Measurements from ENCODE around the gene CENPB. TPM values are rescaled to one million over a fixed set of nuclear protein-coding genes. Genes with fewer than 3 reads are reported as not detected.

Gene CENPB
- total and polyA plus RNA-seq, 4 donors: 4.5 to 32.4 (median 25.4) TPM

DNA sequence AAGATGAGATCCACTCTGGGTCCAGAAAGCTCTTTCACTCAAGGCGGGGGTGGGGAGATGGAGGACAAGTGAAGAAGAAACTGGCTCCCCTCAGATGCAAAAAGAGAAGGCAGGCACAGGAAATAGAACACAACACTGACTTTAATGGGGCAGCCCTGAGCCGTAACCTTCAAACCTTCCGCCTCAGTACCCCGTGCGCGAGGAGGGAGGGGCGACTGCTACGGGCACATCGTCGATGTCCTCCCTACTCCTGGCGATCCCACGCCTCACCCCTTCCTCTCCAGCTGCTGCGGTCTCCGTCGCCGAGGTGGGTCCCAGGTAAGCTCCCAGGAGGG, 9.2 kb downstream of the CENPB start:
- Histone ChIP-seq H3K27ac (ENCODE audit: low read depth in 1 of 2, low read length in 2 of 2) (no peak overlapping the region), H3K9ac (ENCODE audit: low read depth in 1 of 2, low read length in 2 of 2) (no peak overlapping the region), H3K27me3 (ENCODE audit: control insufficient read depth in 4 of 4, insufficient read depth in 4 of 4, low read length in 3 of 4) (no peaks in the 10 kb centered on the region), H3K4me1 (ENCODE audit: control insufficient read depth in 4 of 4, insufficient read depth in 4 of 4, low read length in 3 of 4) (peaks cover 11 to 27% (median 20%) of the 10 kb centered on the region in 4 donors), H3K9me3 (ENCODE audit: control insufficient read depth in 4 of 4, low read length in 3 of 4) (no peaks in the 10 kb centered on the region), H3K36me3 (ENCODE audit: control insufficient read depth in 4 of 4, insufficient read depth in 3 of 4, low read depth in 1 of 4, low read length in 3 of 4) (no peaks in the 10 kb centered on the region), H3K4me3 (ENCODE audit: low read depth in 1 of 3, low read length in 3 of 3) (peak overlapping the region in 1 of 3 donors; percentile 49)
- no peak for DNase-seq (ENCODE audit: low spot score)
- TF ChIP-seq, protein P1, sequence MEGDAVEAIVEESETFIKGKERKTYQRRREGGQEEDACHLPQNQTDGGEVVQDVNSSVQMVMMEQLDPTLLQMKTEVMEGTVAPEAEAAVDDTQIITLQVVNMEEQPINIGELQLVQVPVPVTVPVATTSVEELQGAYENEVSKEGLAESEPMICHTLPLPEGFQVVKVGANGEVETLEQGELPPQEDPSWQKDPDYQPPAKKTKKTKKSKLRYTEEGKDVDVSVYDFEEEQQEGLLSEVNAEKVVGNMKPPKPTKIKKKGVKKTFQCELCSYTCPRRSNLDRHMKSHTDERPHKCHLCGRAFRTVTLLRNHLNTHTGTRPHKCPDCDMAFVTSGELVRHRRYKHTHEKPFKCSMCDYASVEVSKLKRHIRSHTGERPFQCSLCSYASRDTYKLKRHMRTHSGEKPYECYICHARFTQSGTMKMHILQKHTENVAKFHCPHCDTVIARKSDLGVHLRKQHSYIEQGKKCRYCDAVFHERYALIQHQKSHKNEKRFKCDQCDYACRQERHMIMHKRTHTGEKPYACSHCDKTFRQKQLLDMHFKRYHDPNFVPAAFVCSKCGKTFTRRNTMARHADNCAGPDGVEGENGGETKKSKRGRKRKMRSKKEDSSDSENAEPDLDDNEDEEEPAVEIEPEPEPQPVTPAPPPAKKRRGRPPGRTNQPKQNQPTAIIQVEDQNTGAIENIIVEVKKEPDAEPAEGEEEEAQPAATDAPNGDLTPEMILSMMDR (IDR thresholded peaks at IDR 0.05; ENCODE audit: low read depth, low read length, missing input control): no peak
- TF ChIP-seq FOXA1 (IDR thresholded peaks at IDR 0.05) (no peak), EGR1 (IDR thresholded peaks at IDR 0.05; ENCODE audit: low read depth in 2 of 2) (no peak), SP1 (IDR thresholded peaks at IDR 0.05) (no peak), JUND (IDR thresholded peaks at IDR 0.05) (no peak), HNF4A (conservative IDR thresholded peaks at IDR 0.05) (no peak), RAD21 (IDR thresholded peaks at IDR 0.05) (no peak), RXRA (IDR thresholded peaks at IDR 0.05) (no peak), TAF1 (conservative IDR thresholded peaks at IDR 0.05) (no peak)
- TF ChIP-seq, protein P2, sequence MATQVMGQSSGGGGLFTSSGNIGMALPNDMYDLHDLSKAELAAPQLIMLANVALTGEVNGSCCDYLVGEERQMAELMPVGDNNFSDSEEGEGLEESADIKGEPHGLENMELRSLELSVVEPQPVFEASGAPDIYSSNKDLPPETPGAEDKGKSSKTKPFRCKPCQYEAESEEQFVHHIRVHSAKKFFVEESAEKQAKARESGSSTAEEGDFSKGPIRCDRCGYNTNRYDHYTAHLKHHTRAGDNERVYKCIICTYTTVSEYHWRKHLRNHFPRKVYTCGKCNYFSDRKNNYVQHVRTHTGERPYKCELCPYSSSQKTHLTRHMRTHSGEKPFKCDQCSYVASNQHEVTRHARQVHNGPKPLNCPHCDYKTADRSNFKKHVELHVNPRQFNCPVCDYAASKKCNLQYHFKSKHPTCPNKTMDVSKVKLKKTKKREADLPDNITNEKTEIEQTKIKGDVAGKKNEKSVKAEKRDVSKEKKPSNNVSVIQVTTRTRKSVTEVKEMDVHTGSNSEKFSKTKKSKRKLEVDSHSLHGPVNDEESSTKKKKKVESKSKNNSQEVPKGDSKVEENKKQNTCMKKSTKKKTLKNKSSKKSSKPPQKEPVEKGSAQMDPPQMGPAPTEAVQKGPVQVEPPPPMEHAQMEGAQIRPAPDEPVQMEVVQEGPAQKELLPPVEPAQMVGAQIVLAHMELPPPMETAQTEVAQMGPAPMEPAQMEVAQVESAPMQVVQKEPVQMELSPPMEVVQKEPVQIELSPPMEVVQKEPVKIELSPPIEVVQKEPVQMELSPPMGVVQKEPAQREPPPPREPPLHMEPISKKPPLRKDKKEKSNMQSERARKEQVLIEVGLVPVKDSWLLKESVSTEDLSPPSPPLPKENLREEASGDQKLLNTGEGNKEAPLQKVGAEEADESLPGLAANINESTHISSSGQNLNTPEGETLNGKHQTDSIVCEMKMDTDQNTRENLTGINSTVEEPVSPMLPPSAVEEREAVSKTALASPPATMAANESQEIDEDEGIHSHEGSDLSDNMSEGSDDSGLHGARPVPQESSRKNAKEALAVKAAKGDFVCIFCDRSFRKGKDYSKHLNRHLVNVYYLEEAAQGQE (IDR thresholded peaks at IDR 0.05): no peak
- TF ChIP-seq, protein P3, sequence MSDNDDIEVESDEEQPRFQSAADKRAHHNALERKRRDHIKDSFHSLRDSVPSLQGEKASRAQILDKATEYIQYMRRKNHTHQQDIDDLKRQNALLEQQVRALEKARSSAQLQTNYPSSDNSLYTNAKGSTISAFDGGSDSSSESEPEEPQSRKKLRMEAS (IDR thresholded peaks at IDR 0.05): no peak
- WGBS: 17% methylated on average over 16 of the region's 16 CpGs

DNA sequence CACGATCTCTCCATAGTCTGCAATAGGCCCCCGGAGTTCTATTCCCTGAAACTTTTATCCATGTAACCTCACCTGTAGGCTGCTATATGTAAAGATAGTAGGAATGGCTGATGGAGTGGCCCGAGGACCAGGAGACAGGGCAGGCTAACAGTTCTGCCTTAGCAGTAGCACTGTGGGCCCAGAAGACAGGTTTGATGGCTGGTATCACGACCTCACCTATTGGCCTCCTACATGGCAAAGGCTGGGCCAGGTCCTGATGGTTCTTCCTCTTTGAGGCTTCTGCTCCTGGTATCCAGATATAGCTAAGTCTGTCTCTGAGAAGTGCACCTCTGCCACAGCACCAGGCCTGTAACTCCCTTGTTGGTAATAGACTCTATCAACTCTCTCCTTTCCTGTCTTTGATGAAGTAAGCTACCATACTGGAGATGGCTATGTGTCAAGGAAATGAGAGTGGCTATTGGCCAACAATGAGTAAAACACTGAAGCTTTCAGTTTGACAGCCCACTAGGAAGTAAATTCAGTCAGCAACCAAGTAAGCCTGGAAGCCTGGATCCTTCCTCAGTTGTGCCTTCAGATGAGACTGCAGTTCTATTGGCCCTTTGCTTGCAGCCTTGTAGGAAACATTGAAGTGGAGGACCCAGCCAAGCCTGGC, 11.0 kb downstream of the CENPB start:
- 88% methylated on average over 4 of the region's 4 CpGs for WGBS
- no peak for DNase-seq (ENCODE audit: low spot score)
- Histone ChIP-seq H3K27ac (ENCODE audit: low read depth in 1 of 2, low read length in 2 of 2) (no peak overlapping the region), H3K36me3 (ENCODE audit: control insufficient read depth in 4 of 4, insufficient read depth in 3 of 4, low read depth in 1 of 4, low read length in 3 of 4) (no peaks in the 10 kb centered on the region), H3K9ac (ENCODE audit: low read depth in 1 of 2, low read length in 2 of 2) (no peak overlapping the region), H3K9me3 (ENCODE audit: control insufficient read depth in 4 of 4, low read length in 3 of 4) (no peaks in the 10 kb centered on the region), H3K4me1 (ENCODE audit: control insufficient read depth in 4 of 4, insufficient read depth in 4 of 4, low read length in 3 of 4) (peaks cover 6 to 14% (median 9%) of the 10 kb centered on the region in 4 donors), H3K4me3 (ENCODE audit: low read depth in 1 of 3, low read length in 3 of 3) (no peak overlapping the region), H3K27me3 (ENCODE audit: control insufficient read depth in 4 of 4, insufficient read depth in 4 of 4, low read length in 3 of 4) (no peaks in the 10 kb centered on the region)
- no peak for TF ChIP-seq JUND (IDR thresholded peaks at IDR 0.05)

DNA sequence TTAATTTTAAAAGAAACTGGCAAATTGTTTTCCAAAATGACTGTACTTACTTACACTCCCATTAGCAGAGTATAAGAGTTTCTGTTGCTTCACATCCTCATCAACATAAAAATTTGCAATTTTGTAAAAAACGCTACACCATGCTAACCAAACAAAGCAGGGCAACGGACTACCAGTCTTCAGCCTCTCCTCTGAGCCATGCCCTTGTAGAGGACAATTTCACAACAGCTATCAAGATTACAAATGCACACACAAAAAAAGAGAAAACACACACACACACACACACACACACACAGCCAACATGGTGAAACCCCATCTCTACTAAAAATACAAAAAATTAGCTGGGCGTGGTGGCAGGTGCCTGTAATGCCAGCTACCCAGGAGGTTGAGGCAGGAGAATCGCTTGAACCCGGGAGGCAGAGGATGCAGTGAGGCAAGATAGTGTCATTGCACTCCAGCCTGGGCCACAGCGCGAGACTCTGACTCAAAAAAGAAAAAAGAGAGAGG, 14.9 kb downstream of the CENPB start:
- Histone ChIP-seq H3K36me3 (ENCODE audit: control insufficient read depth in 4 of 4, insufficient read depth in 3 of 4, low read depth in 1 of 4, low read length in 3 of 4) (no peaks in the 10 kb centered on the region), H3K4me3 (ENCODE audit: low read depth in 1 of 3, low read length in 3 of 3) (no peak overlapping the region), H3K9me3 (ENCODE audit: control insufficient read depth in 4 of 4, low read length in 3 of 4) (no peaks in the 10 kb centered on the region), H3K27ac (ENCODE audit: low read depth in 1 of 2, low read length in 2 of 2) (no peak overlapping the region), H3K4me1 (ENCODE audit: control insufficient read depth in 4 of 4, insufficient read depth in 4 of 4, low read length in 3 of 4) (peaks cover 3 to 18% (median 12%) of the 10 kb centered on the region in 4 donors), H3K9ac (ENCODE audit: low read depth in 1 of 2, low read length in 2 of 2) (no peak overlapping the region), H3K27me3 (ENCODE audit: control insufficient read depth in 4 of 4, insufficient read depth in 4 of 4, low read length in 3 of 4) (no peaks in the 10 kb centered on the region)
- no peak for TF ChIP-seq YY1 (IDR thresholded peaks at IDR 0.05)
- TF ChIP-seq RXRA (IDR thresholded peaks at IDR 0.05): peak; percentile 39 to 51
- DNase-seq (ENCODE audit: low spot score): no peak
- 73% methylated on average over 7 of the region's 7 CpGs for WGBS

Measured in liver (tissue), 9 donors.